Measurements from ENCODE around the gene FAM120A. TPM values are rescaled to one million over a fixed set of nuclear protein-coding genes. Genes with fewer than 3 reads are reported as not detected.

FAM120A gene
- total RNA-seq, 4 donors from 2014 or later, result 81.7 to 125 (median 90.1) TPM

GRCh38 chr9:93432964-93433363 is 18.5 kb upstream of the FAM120A start:
- no peaks in the 10 kb centered on the region for H3K27me3 ChIP-seq
- WGBS, result 95% methylated on average over 1 of the region's 1 CpG
- H3K4me1 ChIP-seq, result no peaks in the 10 kb centered on the region
- no peak overlapping the region for H3K4me3 ChIP-seq
- TF ChIP-seq CTCF (IDR thresholded peaks at IDR 0.05) (no peak), POLR2AphosphoS5 (IDR thresholded peaks at IDR 0.05) (no peak), POLR2A (IDR thresholded peaks at IDR 0.05; ENCODE audit: low read depth) (no peak), EP300 (IDR thresholded peaks at IDR 0.05) (no peak)
- DNase-seq (ENCODE audit: extremely low spot score), result no peak
- H3K9me3 ChIP-seq, result no peaks in the 10 kb centered on the region
- no peaks in the 10 kb centered on the region for H3K36me3 ChIP-seq
- intact Hi-C loops (cut with DNase I), result no loop called here
- no peak overlapping the region for H3K27ac ChIP-seq (replicated peaks in 1 of 4)

- Histone ChIP-seq H3K4me1 (no peaks in the 10 kb centered on the region), H3K9me3 (no peaks in the 10 kb centered on the region), H3K27ac (replicated peaks in 1 of 4) (no peak overlapping the region), H3K36me3 (no peaks in the 10 kb centered on the region), H3K27me3 (no peaks in the 10 kb centered on the region), H3K4me3 (no peak overlapping the region)
- 88% methylated on average over 3 of the region's 3 CpGs for WGBS
- TF ChIP-seq EP300 (IDR thresholded peaks at IDR 0.05) (no peak), CTCF (IDR thresholded peaks at IDR 0.05) (no peak), POLR2A (IDR thresholded peaks at IDR 0.05; ENCODE audit: low read depth) (no peak), POLR2AphosphoS5 (IDR thresholded peaks at IDR 0.05) (no peak)
- no peak for DNase-seq (ENCODE audit: extremely low spot score)
- intact Hi-C loops (cut with DNase I), result no loop called here
Measured at GRCh38 chr9:93434056-93434455, 17.4 kb upstream of the FAM120A start.

GRCh38 chr9:93435386-93435785 is 16.1 kb upstream of the FAM120A start:
- TF ChIP-seq POLR2A (IDR thresholded peaks at IDR 0.05; ENCODE audit: low read depth) (no peak), POLR2AphosphoS5 (IDR thresholded peaks at IDR 0.05) (no peak), EP300 (IDR thresholded peaks at IDR 0.05) (no peak), CTCF (IDR thresholded peaks at IDR 0.05) (no peak)
- Histone ChIP-seq H3K27ac (replicated peaks in 1 of 4) (no peak overlapping the region), H3K27me3 (no peaks in the 10 kb centered on the region), H3K9me3 (no peaks in the 10 kb centered on the region), H3K4me3 (no peak overlapping the region), H3K36me3 (no peaks in the 10 kb centered on the region), H3K4me1 (no peaks in the 10 kb centered on the region)
- DNase-seq (ENCODE audit: extremely low spot score), result no peak
- intact Hi-C loops (cut with DNase I), result no loop called here
- 95% methylated on average over 8 of the region's 8 CpGs for WGBS

GRCh38 chr9:93436218-93436617 is 15.3 kb upstream of the FAM120A start:
- no peaks in the 10 kb centered on the region for H3K4me1 ChIP-seq
- 84% methylated on average over 6 of the region's 6 CpGs for WGBS
- no peak for DNase-seq (ENCODE audit: extremely low spot score)
- no peaks in the 10 kb centered on the region for H3K9me3 ChIP-seq
- no peaks in the 10 kb centered on the region for H3K36me3 ChIP-seq
- intact Hi-C loops (cut with DNase I), result no loop called here
- no peaks in the 10 kb centered on the region for H3K27me3 ChIP-seq
- no peak for TF ChIP-seq POLR2A (IDR thresholded peaks at IDR 0.05; ENCODE audit: low read depth)
- TF ChIP-seq EP300 (IDR thresholded peaks at IDR 0.05), result no peak
- no peak for TF ChIP-seq POLR2AphosphoS5 (IDR thresholded peaks at IDR 0.05)
- no peak for TF ChIP-seq CTCF (IDR thresholded peaks at IDR 0.05)
- H3K27ac ChIP-seq (replicated peaks in 1 of 4), result no peak overlapping the region
- H3K4me3 ChIP-seq, result no peak overlapping the region

- Histone ChIP-seq H3K27me3 (no peaks in the 10 kb centered on the region), H3K4me3 (no peak overlapping the region), H3K27ac (replicated peaks in 1 of 4) (no peak overlapping the region), H3K9me3 (no peaks in the 10 kb centered on the region), H3K4me1 (no peaks in the 10 kb centered on the region), H3K36me3 (no peaks in the 10 kb centered on the region)
- no peak for TF ChIP-seq EP300 (IDR thresholded peaks at IDR 0.05)
- intact Hi-C loops (cut with DNase I), result no loop called here
- no peak for DNase-seq (ENCODE audit: extremely low spot score)
- whole genome bisulfite sequencing, result 97% methylated on average over 7 of the region's 7 CpGs
Measured at GRCh38 chr9:93436655-93437407, 14.7 kb upstream of the FAM120A start.

Measured in esophagus muscularis mucosa (tissue), 4 donors.